GM19468 (cell line): ENCODE measurements around the gene PGS1.

Experiments used
- ATAC-seq: cut with Tn5 transposase; IDR thresholded peaks from one replicate; pipeline ENCODE4 v1.9.1; 2021; ENCODE audit warnings: mild to moderate bottlenecking, moderate library complexity, moderate number of reproducible peaks; ENCODE audit not compliant: unreplicated experiment; ENCODE audit errors: extremely low read depth

The PGS1 gene

GRCh38 chr17:78383725-78384471 lies 5.4 kb downstream of the PGS1 start:
- no peak for ATAC-seq

DNA sequence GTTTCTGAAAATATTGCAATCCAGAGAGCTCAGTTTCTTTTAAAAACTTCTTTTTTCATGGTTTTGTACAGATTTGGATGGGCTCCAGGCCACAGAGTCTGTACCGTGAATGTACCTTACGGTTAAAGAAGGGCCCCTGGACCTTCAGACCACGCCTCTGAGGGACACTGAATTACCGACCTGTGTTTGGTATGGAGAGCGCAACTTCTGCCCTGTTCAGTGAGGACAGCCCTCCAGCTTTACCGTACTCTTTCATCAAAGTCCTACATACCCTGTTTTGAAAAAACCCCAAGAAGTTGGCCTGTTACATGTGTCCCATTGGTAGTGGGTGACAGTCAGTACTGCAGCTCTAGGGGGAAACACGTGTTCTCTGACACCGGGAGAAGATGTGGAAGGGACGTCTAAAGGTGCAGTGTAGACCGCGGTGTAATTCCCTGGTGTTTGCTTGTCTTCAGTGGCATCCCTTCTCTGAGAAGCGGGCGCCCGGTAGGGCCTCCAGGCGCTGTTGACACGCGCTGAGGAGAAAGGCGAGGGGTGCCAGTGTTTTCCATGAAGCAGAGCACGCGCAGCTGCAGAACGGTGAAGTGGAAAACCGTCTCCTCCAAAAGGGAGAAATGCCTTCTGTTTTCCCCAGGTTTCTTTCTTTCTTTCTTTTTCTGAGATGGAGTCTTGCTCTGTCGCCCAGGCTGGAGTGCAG lies 6.2 kb downstream of the PGS1 start:
- no peak for ATAC-seq

GRCh38 chr17:78387977-78388941 lies 9.8 kb downstream of the PGS1 start:
- ATAC-seq = no peak

- ATAC-seq = no peak
These were observed 12.0 kb downstream of the PGS1 start for GRCh38 chr17:78390241-78391050.

GRCh38 chr17:78391051-78391431 lies 12.6 kb downstream of the PGS1 start:
- ATAC-seq = no peak

DNA sequence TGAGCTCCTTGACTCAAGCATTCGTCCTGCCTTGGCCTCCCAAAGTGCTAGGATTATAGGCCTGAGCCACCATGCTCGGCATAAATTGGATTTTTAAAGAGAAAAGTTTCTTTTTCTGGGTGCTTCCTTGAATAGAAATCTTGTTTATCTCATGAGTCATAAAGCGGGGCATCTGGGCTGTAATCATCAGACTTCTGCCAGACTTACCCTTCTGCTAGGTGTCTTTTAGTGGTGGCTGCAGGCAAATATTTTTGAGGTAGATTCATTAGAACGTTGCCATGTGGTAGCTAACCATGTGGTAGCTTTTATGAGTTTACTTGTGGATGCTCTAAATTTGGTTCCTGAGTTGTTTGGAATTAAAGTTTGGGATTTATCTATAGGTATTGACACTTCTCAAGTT lies 13.4 kb downstream of the PGS1 start:
- ATAC-seq = no peak

GRCh38 chr17:78392295-78392694 lies 13.8 kb downstream of the PGS1 start:
- ATAC-seq = no peak

GRCh38 chr17:78393575-78393974 lies 15.1 kb downstream of the PGS1 start:
- ATAC-seq = no peak

GRCh38 chr17:78394209-78394608 lies 15.8 kb downstream of the PGS1 start:
- no peak for ATAC-seq

GRCh38 chr17:78395155-78395554 lies 16.7 kb downstream of the PGS1 start:
- ATAC-seq = no peak

DNA sequence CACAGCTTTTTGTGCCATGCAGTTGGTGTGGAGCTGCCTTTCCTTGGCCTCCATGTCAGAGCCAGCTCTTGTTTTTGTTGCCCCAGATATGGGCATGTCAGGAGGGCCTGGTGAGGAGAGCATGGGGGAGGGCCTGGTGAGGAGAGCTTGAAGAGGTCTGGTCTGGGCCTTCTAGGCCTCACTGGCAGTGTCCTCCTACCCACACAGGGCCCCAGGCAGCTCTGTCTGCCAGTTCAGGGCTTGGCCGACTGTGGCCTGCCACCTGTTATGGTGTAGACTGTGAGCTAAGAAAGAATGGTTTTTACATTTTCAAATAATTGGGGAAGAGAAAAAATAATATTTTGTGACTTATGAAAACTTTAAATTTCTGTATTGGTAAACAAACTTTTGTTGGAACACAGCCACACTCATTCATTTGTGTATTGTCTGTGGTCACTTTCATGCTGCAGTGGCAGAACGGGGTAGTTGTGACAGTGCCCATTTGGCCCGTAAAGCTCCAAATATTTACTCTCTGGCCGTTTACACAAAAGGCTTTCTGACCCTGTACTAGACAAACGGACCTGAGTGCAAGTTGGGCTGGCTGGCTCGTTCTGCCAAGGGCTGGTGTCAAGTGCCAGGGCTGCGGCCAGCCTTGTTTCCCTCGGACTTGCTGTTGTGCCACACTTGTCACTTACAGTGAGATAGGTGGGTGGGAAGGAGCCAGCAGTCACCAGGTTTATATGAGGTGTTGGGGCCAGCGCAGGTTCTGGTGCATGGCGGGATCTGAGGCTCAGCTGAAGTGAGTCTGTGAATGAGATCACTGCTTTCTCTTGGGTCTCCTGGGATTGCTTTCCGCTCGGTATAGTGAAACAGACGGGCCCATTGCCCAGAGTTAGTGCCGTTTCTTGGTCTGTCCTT lies 18.2 kb downstream of the PGS1 start:
- ATAC-seq = no peak

DNA sequence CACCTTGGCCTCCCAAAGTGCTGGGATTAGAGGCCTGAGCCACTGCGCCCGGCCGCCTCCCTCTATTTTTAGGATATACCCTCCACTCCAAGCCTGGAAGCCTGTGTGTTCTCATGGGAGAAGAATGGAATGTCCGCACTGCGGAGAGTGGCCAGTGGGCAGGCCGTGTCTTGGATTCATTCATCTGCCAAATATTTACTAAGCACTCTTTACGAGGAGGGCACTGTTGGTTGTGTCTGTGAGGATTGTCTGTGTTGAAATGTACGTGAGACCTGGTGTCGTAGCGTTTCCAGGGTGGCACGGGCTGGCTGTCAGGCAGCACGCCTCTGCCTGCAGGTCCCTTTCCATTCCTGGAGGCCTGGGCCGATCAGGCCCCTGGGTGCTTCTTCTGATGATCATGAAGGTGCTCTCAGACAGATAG lies 19.2 kb downstream of the PGS1 start:
- ATAC-seq = no peak

DNA sequence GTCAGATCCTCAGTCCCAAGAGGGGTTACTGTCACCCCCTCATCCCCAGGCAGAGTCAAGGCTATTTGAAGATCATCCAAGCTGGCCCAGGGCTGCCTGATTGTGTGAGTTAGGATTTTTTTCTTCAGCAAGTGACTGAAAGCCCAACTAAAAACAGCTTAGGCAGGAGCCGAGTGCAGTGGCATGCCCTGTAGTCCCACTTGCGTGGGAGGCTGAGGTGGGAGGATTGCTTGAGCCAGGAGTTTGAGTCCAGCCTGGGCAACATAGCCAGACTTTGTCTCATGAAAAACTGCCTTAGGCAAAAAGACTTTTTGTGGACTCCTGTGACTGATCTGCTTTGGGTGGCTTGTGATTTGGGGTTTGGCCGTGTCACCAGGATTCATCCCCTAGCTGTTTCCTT lies 19.9 kb downstream of the PGS1 start:
- ATAC-seq = no peak

- ATAC-seq = no peak
These were observed 20.7 kb downstream of the PGS1 start for GRCh38 chr17:78399028-78399692.

DNA sequence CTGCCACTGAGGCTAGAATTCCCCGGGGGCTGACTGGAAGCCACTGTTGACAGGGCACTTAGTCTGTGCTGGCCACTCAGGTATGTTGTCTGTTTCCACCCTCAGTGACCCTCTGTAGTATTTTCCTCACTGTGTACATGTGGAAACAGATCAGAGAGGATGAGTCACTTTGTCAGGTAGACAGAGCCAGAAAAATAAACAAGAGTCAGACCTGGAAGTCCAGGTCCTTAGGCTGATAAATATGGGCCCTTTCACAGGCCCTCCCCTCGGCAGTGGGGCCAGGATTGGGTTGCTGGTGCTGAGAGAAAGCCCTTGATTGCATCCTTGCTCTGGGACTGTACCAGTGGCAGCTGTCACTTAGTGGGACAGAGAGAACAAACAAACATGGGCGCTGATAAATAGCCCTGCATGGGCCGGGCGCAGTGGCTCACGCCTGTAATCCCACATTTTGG lies 21.3 kb downstream of the PGS1 start:
- ATAC-seq = no peak

- ATAC-seq = no peak
These were observed 22.3 kb downstream of the PGS1 start for GRCh38 chr17:78400581-78401240.

DNA sequence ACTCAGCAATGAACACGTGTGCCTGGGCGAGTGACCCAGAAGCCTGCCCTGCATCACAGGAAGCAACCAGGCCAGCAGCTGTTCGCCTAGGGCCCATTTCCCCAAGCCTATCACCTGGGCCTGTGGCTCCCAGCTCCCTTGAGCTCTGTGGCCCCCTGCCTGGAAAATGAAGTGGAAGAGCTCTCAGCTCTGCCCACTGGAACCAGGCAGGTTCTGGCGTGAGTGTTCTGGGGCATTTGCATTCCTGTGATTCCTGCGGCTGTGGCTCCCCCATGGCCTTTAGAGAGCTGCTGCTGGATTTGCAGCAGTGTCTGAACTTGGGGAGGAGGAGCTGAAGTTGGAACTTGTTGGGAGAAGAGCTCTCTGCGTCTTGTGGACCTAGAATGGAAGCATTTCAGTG lies 22.8 kb downstream of the PGS1 start:
- no peak for ATAC-seq

GRCh38 chr17:78401891-78402290 lies 23.4 kb downstream of the PGS1 start:
- ATAC-seq = no peak
